DLD1 (cell line): ENCODE measurements around the gene LCORL.

ENCODE experiments used
- in situ Hi-C: cut with HindIII; loops from 2 replicates; pipeline ENCODE4 v1.10.0; 2017; ENCODE audit warnings: low sequenced_read_pairs

Gene LCORL

DNA sequence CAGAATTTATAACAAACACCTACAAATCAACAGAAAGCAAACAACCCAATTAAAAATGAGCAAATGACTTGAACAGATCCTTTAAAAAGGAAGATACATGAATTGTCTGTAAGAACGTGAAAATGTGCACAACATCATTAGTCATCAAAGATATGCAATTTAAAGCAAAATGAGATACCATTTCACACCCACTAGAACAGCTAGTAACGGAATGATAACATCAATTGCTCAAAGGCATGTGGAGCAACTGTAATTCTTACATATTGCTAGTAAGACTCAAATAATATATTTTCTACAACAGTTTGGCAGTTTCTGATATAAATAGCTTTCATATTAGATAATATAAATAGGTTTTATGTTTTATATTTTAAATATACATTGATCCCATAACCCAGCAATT lies 82.5 kb downstream of the LCORL start:
- in situ Hi-C loops = no loop called here

DNA sequence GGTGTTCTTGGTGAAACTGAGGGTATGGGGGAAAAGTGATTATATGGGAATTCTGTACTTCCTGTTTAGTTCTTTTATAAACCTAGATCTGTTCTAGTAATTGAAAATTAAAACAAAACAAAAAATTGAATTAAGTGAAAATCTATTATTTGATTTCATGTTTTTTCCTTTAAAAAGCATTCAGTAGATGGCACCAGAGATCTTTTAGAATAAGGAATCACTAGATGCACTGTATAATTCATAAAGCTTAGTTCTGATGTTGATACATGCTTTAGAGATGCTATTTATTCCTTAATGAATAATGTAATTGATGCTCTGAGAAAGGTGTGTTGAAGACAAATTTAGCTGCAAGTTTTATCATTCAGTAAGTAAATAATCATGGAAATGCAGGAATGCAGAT lies 87.3 kb downstream of the LCORL start:
- in situ Hi-C loops = no loop called here

DNA sequence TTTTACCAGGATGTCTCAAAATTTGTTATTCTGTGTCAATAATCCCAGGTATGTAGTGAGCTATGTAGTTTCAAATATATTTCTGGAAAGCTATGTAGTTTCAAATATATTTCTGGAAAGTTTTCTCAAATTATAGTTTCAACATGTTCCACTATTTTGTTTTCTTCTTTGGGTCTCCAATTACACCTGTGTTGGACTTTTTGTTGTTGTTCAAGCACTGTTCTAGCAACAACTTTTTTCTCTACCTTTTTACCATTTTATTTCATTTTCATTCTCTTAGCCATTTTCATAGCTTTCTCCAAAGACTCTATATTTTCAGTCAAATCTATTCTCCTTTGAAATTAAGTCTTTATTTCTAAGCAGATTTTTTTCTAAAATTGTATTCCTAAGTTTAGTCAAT lies 88.4 kb downstream of the LCORL start:
- in situ Hi-C loops = no loop called here

GRCh38 chr4:17932041-17932440 lies 89.5 kb downstream of the LCORL start:
- in situ Hi-C loops = no loop called here

GRCh38 chr4:17930256-17930655 lies 91.3 kb downstream of the LCORL start:
- in situ Hi-C loops = no loop called here

GRCh38 chr4:17924189-17924588 lies 97.4 kb downstream of the LCORL start:
- in situ Hi-C loops = no loop called here

DNA sequence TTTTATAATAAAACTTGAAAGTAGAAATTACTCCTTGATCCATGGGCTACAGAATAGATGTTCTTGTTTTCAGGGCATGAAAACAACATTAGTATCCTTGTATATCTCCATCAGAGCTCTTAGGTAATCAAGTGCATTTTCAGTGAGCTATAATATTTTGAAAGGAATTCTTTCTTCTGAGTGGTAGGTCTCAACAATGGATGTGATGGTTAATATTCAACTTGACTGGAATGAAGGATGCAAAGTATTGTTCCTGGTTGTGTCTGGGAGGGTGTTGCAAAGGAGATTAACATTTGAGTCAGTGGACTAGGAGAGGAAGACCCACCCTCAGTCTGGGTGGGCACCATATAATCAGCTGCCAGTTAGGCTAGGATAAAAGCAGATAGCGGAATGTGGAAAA lies 100.1 kb downstream of the LCORL start:
- in situ Hi-C loops = no loop called here

GRCh38 chr4:17920681-17921080 lies 100.9 kb downstream of the LCORL start:
- in situ Hi-C loops = no loop called here

DNA sequence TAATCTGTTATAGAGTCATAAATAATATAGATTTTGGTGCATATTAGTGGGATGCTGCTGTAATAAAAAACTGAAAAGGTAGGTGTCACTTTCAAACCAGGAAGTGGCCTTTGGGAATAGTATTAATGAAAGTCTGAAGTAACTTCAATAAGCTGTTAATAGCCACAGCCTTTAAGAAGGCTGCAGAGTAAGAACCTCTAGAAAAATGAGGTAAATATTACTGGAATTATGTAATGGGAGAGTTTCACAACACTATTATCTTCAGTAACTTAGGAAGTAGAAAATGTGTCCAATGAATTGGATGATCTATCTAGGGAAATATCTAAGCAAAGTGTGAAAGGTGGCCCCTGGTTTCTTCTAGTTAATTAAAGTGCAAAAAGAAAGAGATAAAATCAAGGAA lies 106.1 kb downstream of the LCORL start:
- in situ Hi-C loops = no loop called here

- in situ Hi-C loops = no loop called here
Measured at GRCh38 chr4:17912011-17912410, 109.5 kb downstream of the LCORL start.

GRCh38 chr4:17911608-17912007 lies 109.9 kb downstream of the LCORL start:
- in situ Hi-C loops = no loop called here

DNA sequence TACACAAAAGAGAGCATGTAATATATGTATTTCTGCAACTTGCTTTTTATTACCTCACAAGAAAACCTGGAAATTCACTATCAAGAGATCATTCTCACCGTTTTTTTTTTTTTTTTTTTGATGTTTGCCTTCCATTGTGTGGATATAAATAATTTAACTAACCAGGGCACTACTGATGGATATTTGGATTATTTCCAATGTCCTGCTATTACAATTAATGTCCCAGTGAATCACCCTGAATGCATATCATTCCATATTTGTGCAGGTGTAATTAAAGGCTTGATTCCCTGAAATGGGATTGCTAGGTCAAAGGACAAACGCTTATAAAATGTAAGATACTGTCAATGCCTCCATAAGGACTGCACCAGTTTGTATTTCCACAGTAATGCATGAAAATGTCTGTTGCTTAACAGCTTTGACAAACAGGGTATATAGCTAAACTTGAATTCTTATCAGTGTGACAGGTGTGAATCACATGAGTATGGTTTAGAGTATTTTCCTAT lies 123.0 kb downstream of the LCORL start:
- in situ Hi-C loops = no loop called here

- in situ Hi-C loops = no loop called here
Measured at GRCh38 chr4:17895481-17895880, 126.1 kb downstream of the LCORL start.

DNA sequence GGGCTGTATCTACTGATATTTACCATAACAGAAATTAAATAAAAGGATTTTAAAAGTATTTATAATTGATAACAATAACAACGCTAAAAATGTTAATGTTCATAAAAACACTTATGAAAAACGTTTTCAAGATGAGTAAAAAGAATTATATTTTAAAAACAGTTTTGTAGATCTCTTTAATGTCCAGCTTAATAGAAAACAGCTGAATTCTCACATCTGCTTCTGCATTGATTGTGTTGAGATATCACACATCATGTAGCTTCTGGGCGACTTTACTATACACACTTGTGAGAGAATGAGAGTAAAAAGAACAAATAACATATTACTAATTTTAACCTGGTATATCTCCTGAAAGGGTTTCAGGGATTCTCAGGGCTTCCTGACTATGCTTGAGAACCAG lies 127.1 kb downstream of the LCORL start:
- in situ Hi-C loops = no loop called here

- in situ Hi-C loops = no loop called here
Measured at GRCh38 chr4:17889692-17890091, 131.9 kb downstream of the LCORL start.

- in situ Hi-C loops = no loop called here
Measured at GRCh38 chr4:17884511-17884910, 137.0 kb downstream of the LCORL start.

- in situ Hi-C loops = no loop called here
Measured at GRCh38 chr4:17884063-17884462, 137.5 kb downstream of the LCORL start.

DNA sequence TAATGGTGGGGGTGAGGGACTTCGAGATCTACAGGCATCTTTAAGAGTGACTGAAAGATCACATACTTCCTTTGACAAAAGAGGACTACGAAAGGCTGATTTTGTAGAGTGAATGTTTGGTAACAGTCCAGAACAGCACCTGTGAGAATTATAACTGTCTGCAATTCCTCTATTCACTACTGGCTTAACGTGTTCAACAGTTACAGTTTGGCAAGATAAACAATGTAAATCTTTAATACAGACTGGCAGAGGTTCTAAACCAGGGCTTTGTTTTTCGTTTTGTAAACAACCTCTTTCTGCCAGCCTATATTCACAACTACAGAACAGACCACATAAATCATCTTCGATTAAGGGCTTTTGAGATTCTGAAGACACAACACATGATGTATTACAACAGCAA lies 143.9 kb downstream of the LCORL start:
- in situ Hi-C loops = no loop called here

GRCh38 chr4:17876943-17877342 lies 144.6 kb downstream of the LCORL start:
- in situ Hi-C loops = no loop called here

GRCh38 chr4:17875402-17876070 lies 146.0 kb downstream of the LCORL start:
- in situ Hi-C loops = no loop called here

DNA sequence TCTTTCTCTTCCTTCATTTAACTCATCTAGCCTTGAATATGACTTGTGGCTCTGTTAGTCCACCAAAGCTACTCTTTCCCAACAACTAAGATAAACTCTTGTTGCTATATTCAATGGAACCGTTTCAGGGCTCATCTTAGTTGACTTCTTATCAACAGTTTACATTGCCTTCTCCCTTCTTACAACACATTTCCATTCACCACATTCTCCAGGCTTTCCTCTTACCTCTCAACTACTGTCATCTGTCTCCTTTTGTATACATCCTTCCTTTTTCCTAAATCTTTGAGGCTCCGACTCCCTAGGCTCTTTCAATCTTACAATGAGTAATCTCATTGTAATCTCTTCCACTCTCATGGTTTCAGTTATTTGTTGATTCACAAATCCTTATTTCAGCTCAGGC lies 152.2 kb downstream of the LCORL start:
- in situ Hi-C loops = no loop called here

DNA sequence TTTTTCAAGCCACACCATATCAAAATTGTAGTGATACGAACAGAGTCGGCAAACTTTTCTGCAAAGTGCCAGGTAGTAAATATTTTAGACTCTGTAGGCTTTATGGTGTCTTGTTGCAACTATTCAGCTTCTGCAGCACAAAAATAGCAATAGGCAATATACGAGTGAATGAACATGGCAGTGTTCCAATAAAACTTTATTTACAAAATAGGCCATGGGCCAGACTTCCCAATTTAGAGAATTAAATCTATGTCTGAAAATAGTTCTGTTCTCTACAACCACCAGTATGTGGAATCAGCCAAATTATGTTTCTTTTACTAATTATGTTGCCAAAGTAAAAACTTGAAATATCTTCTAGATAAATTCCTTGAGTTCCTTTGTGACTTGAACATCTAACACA lies 154.3 kb downstream of the LCORL start:
- in situ Hi-C loops = no loop called here

DNA sequence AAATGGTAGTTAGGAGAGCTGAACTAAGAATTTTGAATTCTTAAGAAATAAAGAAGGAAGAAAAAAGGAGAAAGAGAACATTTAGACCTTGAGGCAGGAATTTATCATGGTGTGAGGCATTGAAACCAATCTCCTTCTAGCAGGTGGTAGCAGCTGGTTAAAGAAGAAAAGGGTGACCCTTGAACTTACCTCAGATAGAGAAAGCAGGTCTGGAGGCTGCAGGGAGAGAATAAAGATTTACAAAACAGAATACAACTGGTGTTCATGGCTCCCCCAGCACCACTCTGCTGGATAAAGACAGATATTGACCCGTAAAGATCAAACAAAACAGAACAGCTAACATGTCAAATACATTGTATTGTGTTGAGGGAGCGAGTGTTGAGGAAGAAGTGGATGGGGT lies 154.7 kb downstream of the LCORL start:
- in situ Hi-C loops = no loop called here
